GM19351 (cell line): Measurements from ENCODE around the gene CLINT1.

Source experiments
- ATAC-seq: cut with Tn5 transposase; IDR thresholded peaks from one replicate; pipeline ENCODE4 v1.9.1; 2021; ENCODE audit warnings: mild to moderate bottlenecking, moderate library complexity; ENCODE audit not compliant: unreplicated experiment

The CLINT1 gene

GRCh38 chr5:157766442-157766841 lies 92.5 kb downstream of the CLINT1 start:
- no peak for ATAC-seq

GRCh38 chr5:157764531-157764930 lies 94.4 kb downstream of the CLINT1 start:
- no peak for ATAC-seq

- ATAC-seq = peak; percentile 87
Measured at GRCh38 chr5:157761690-157762621, 97.0 kb downstream of the CLINT1 start.

GRCh38 chr5:157758706-157759105 lies 100.2 kb downstream of the CLINT1 start:
- no peak for ATAC-seq

GRCh38 chr5:157756122-157756521 lies 102.8 kb downstream of the CLINT1 start:
- ATAC-seq = no peak

GRCh38 chr5:157750320-157750719 lies 108.6 kb downstream of the CLINT1 start:
- no peak for ATAC-seq

GRCh38 chr5:157749462-157749799 lies 109.5 kb downstream of the CLINT1 start:
- no peak for ATAC-seq

GRCh38 chr5:157748760-157749461 lies 110.0 kb downstream of the CLINT1 start:
- no peak for ATAC-seq

GRCh38 chr5:157747766-157748700 lies 110.9 kb downstream of the CLINT1 start:
- no peak for ATAC-seq

GRCh38 chr5:157747173-157747740 lies 111.7 kb downstream of the CLINT1 start:
- no peak for ATAC-seq

- ATAC-seq = no peak
Measured at GRCh38 chr5:157745041-157745456, 113.9 kb downstream of the CLINT1 start.

- peak; percentile 28 for ATAC-seq
Measured at GRCh38 chr5:157744051-157745011, 114.6 kb downstream of the CLINT1 start.

GRCh38 chr5:157743163-157744050 lies 115.5 kb downstream of the CLINT1 start, which contains the start of gene LSM11:
Gene LSM11, plus strand, starts transcription at chr5:157743712. Its CDS starts 39 bp downstream, at chr5:157743751.
- peak; percentile 90 for ATAC-seq

- ATAC-seq = no peak
Measured at GRCh38 chr5:157741131-157741530, 117.8 kb downstream of the CLINT1 start.

- ATAC-seq = no peak
Measured at GRCh38 chr5:157740229-157740610, 118.7 kb downstream of the CLINT1 start.

- ATAC-seq = no peak
Measured at GRCh38 chr5:157739388-157740228, 119.3 kb downstream of the CLINT1 start.

GRCh38 chr5:157735991-157736390 lies 123.0 kb downstream of the CLINT1 start:
- no peak for ATAC-seq
